GM19328 (cell line): ENCODE measurements around the gene TAX1BP1.

Experiments used
- ATAC-seq: cut with Tn5 transposase; IDR thresholded peaks from one replicate; pipeline ENCODE4 v1.9.1; 2021; ENCODE audit warnings: mild to moderate bottlenecking, moderate library complexity; ENCODE audit not compliant: unreplicated experiment

TAX1BP1 gene

GRCh38 chr7:27739909-27740448, at the start of gene TAX1BP1:
TAX1BP1 (plus strand) TSS chr7:27740162; CDS start chr7:27748525, 8,363 bp downstream.
- ATAC-seq: peak; percentile 91

GRCh38 chr7:27690649-27691048, 49.3 kb upstream of the TAX1BP1 start:
- ATAC-seq: no peak

- no peak for ATAC-seq
Observed at GRCh38 chr7:27693794-27694193, 46.2 kb upstream of the TAX1BP1 start.

GRCh38 chr7:27695096-27695495, 44.9 kb upstream of the TAX1BP1 start:
- no peak for ATAC-seq

- no peak for ATAC-seq
Observed at GRCh38 chr7:27697861-27698430, 42.0 kb upstream of the TAX1BP1 start.

- ATAC-seq: no peak
Observed at GRCh38 chr7:27699751-27700150, 40.2 kb upstream of the TAX1BP1 start.

GRCh38 chr7:27700501-27700900, 39.5 kb upstream of the TAX1BP1 start:
- ATAC-seq: no peak

GRCh38 chr7:27703181-27703580, 36.8 kb upstream of the TAX1BP1 start:
- no peak for ATAC-seq

- ATAC-seq: no peak
Observed at GRCh38 chr7:27704422-27705199, 35.4 kb upstream of the TAX1BP1 start.

- ATAC-seq: no peak
Observed at GRCh38 chr7:27705200-27705594, 34.8 kb upstream of the TAX1BP1 start.

- ATAC-seq: no peak
Observed at GRCh38 chr7:27708485-27708884, 31.5 kb upstream of the TAX1BP1 start.

GRCh38 chr7:27709137-27710075, 30.6 kb upstream of the TAX1BP1 start:
- ATAC-seq: no peak

- no peak for ATAC-seq
Observed at GRCh38 chr7:27712217-27712616, 27.7 kb upstream of the TAX1BP1 start.

GRCh38 chr7:27714831-27715444, 25.0 kb upstream of the TAX1BP1 start:
- no peak for ATAC-seq

GRCh38 chr7:27723085-27723484, 16.9 kb upstream of the TAX1BP1 start:
- no peak for ATAC-seq

GRCh38 chr7:27727058-27727457, 12.9 kb upstream of the TAX1BP1 start:
- ATAC-seq: no peak

- no peak for ATAC-seq
Observed at GRCh38 chr7:27730112-27730511, 9.8 kb upstream of the TAX1BP1 start.

GRCh38 chr7:27734583-27734982, 5.4 kb upstream of the TAX1BP1 start:
- ATAC-seq: no peak

GRCh38 chr7:27735165-27735564, 4.8 kb upstream of the TAX1BP1 start:
- ATAC-seq: no peak

- ATAC-seq: no peak
Observed at GRCh38 chr7:27735831-27736230, 4.1 kb upstream of the TAX1BP1 start.

GRCh38 chr7:27737178-27737577, 2.8 kb upstream of the TAX1BP1 start:
- ATAC-seq: no peak
